Trophoblast cell (in vitro differentiated cells and primary cell): Measurements from ENCODE around the gene TCAF1.
A peak's percentile ranks its signal among the peaks of the same experiment; 100 is the strongest.

ENCODE experiments used
- DNase-seq, 2 donors: peaks; one replicate each; pipeline ENCODE4 v3.0.0-alpha.2; 2016
- H2AFZ ChIP-seq: 2 replicates; pipeline ENCODE4 v1.6.1; 2013; ENCODE audit warnings: low read length, moderate library complexity, mild to moderate bottlenecking; ENCODE audit not compliant: insufficient read depth, poor library complexity
- H2AK5ac ChIP-seq: 2 replicates; pipeline ENCODE4 v1.6.1; 2013; ENCODE audit warnings: mild to moderate bottlenecking, low read length
- H2BK120ac ChIP-seq: 2 replicates; pipeline ENCODE4 v1.6.1; 2013; ENCODE audit warnings: low read length, mild to moderate bottlenecking, moderate library complexity; ENCODE audit not compliant: insufficient read depth, poor library complexity
- H2BK12ac ChIP-seq: 2 replicates; pipeline ENCODE4 v1.6.1; 2013; ENCODE audit warnings: mild to moderate bottlenecking, low read length, moderate library complexity
- H2BK5ac ChIP-seq: 2 replicates; pipeline ENCODE4 v1.6.1; 2013; ENCODE audit warnings: low read length, low read depth, moderate library complexity, mild to moderate bottlenecking; ENCODE audit not compliant: poor library complexity
- H3K14ac ChIP-seq: 2 replicates; pipeline ENCODE4 v1.6.1; 2013; ENCODE audit warnings: mild to moderate bottlenecking, low read length
- H3K18ac ChIP-seq: 2 replicates; pipeline ENCODE4 v1.6.1; 2013; ENCODE audit warnings: mild to moderate bottlenecking, low read length
- H3K23ac ChIP-seq: 2 replicates; pipeline ENCODE4 v1.6.1; 2013; ENCODE audit warnings: low read length
- H3K27ac ChIP-seq: 2 replicates; pipeline ENCODE4 v1.5.1; 2013; ENCODE audit warnings: low read depth, mild to moderate bottlenecking, inconsistent platforms, low read length, moderate library complexity
- H3K27me3 ChIP-seq: 2 replicates; pipeline ENCODE4 v1.6.1; 2013; ENCODE audit warnings: inconsistent platforms, mild to moderate bottlenecking, low read length, moderate library complexity; ENCODE audit not compliant: insufficient read depth
- H3K36me3 ChIP-seq, 2 experiments: 1 replicate in 1 of 2; 2 replicates in 1 of 2; pipeline ENCODE4 v1.6.1; 2013; ENCODE audit warnings: low read length in 2 of 2, mild to moderate bottlenecking in 2 of 2, moderate library complexity in 1 of 2; ENCODE audit not compliant: insufficient read depth in 2 of 2, control insufficient read depth in 1 of 2
- H3K4ac ChIP-seq: 2 replicates; pipeline ENCODE4 v1.6.1; 2013; ENCODE audit warnings: low read depth, mild to moderate bottlenecking, low read length, moderate library complexity
- H3K4me1 ChIP-seq, 2 experiments: 1 replicate in 1 of 2; 2 replicates in 1 of 2; pipeline ENCODE4 v1.6.1; 2013; ENCODE audit warnings: low read length in 2 of 2, mild to moderate bottlenecking in 2 of 2, moderate library complexity in 1 of 2; ENCODE audit not compliant: insufficient read depth in 2 of 2, control insufficient read depth in 1 of 2
- H3K4me2 ChIP-seq: 2 replicates; pipeline ENCODE4 v1.6.1; 2013; ENCODE audit warnings: inconsistent platforms, mild to moderate bottlenecking, low read length, moderate library complexity
- H3K4me3 ChIP-seq: 2 replicates; pipeline ENCODE4 v1.5.1; 2013; ENCODE audit warnings: mild to moderate bottlenecking, low read depth, low read length, inconsistent platforms
- H3K79me1 ChIP-seq: one replicate; pipeline ENCODE4 v1.6.1; 2013; ENCODE audit warnings: low read length
- H3K79me2 ChIP-seq: 2 replicates; pipeline ENCODE4 v1.6.1; 2013; ENCODE audit warnings: low read length, mild to moderate bottlenecking; ENCODE audit not compliant: control insufficient read depth, insufficient read depth, poor library complexity
- H3K9ac ChIP-seq: 2 replicates; pipeline ENCODE4 v1.6.1; 2013; ENCODE audit warnings: mild to moderate bottlenecking, low read length
- H3K9me3 ChIP-seq: 2 replicates; pipeline ENCODE4 v1.6.1; 2013; ENCODE audit warnings: low read depth, mild to moderate bottlenecking, control low read depth, inconsistent platforms, low read length; ENCODE audit not compliant: insufficient read depth
- H4K12ac ChIP-seq: 2 replicates; pipeline ENCODE4 v1.6.1; 2013; ENCODE audit warnings: low read depth, mild to moderate bottlenecking, low read length, moderate library complexity
- H4K8ac ChIP-seq: 2 replicates; pipeline ENCODE4 v1.6.1; 2013; ENCODE audit warnings: low read depth, mild to moderate bottlenecking, low read length, moderate library complexity
- H4K91ac ChIP-seq: one replicate; pipeline ENCODE4 v1.6.1; 2013; ENCODE audit warnings: low read depth, mild to moderate bottlenecking, low read length, moderate library complexity
- WGBS: extraction: QIAGEN DNeasy Blood & Tissue Kit; methylation state at CpG from one replicate; pipeline ENCODE4 v1.1.7; 2013; ENCODE audit warnings: missing lambda C conversion rate; ENCODE audit not compliant: insufficient read length, insufficient coverage; ENCODE audit errors: extremely low coverage; 5-methylcytosine and 5-hydroxymethylcytosine counted together

Gene TCAF1

DNA sequence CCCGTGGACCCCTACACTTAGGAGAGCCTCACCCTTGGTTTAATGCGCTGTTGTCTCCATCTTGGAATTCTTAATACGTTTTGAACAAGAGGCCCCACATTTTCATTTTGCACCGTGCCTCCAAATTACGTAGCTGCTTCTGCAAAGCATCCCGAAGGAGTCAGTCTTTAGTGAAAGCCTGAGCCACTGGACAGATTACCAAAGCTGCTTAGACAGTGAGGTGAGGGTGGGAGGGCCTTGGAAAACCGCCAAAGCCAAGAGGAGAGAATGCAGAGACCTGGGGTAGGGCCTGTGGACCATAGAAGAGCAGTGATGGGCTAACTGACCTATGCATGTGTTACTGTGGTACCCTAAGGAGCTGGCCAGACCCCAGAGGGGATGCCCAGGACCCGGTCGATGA, 4.2 kb upstream of the TCAF1 start:
- H3K4me2 ChIP-seq: no peak overlapping the region
- no peak overlapping the region for H3K23ac ChIP-seq
- peak overlapping the region; percentile 67 for H3K27ac ChIP-seq
- no peak for DNase-seq
- no peaks in the 10 kb centered on the region for H3K27me3 ChIP-seq
- peaks cover 8% of the 10 kb centered on the region for H3K79me2 ChIP-seq
- H3K4me1 ChIP-seq: peaks cover 18 to 23% of the 10 kb centered on the region in 2 experiments
- peak overlapping the region; percentile 64 for H2BK5ac ChIP-seq
- H3K4ac ChIP-seq: peak overlapping the region; percentile 15
- peak overlapping the region; percentile 66 for H3K14ac ChIP-seq
- no peak overlapping the region for H2AFZ ChIP-seq
- no CpG with 5 or more reads among the region's 9 CpGs for WGBS
- H3K9me3 ChIP-seq: no peaks in the 10 kb centered on the region
- peak overlapping the region; percentile 95 for H2BK12ac ChIP-seq
- no peak overlapping the region for H3K18ac ChIP-seq
- H2AK5ac ChIP-seq: peak overlapping the region; percentile 57
- no peak overlapping the region for H3K4me3 ChIP-seq
- no peak overlapping the region for H4K12ac ChIP-seq
- H3K79me1 ChIP-seq: peaks cover 25% of the 10 kb centered on the region
- H2BK120ac ChIP-seq: peak overlapping the region; percentile 80
- peak overlapping the region; percentile 54 for H4K8ac ChIP-seq
- H3K9ac ChIP-seq: no peak overlapping the region
- peak overlapping the region; percentile 72 for H4K91ac ChIP-seq
- H3K36me3 ChIP-seq: no peaks in the 10 kb centered on the region

DNA sequence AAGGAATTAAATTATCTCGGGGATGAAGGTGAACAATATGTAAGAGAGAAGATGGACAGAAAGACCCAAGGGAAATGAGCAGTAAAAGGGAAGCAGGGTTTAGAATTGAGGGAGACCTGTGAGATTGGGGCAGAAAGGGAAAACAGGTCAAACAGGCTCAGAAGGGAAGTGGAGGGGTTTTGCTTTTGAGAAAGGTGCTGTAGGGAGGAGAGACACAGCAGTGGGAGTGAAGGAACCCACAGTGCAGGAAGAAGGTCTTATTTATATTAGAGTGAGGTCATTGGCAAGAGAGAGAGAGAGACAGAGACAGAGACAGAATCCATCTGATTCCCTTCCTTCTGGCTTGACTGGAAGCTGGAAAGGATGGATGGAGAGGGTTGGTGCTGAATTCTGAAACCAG, 3.5 kb upstream of the TCAF1 start:
- H2BK120ac ChIP-seq: peak overlapping the region; percentile 80

DNA sequence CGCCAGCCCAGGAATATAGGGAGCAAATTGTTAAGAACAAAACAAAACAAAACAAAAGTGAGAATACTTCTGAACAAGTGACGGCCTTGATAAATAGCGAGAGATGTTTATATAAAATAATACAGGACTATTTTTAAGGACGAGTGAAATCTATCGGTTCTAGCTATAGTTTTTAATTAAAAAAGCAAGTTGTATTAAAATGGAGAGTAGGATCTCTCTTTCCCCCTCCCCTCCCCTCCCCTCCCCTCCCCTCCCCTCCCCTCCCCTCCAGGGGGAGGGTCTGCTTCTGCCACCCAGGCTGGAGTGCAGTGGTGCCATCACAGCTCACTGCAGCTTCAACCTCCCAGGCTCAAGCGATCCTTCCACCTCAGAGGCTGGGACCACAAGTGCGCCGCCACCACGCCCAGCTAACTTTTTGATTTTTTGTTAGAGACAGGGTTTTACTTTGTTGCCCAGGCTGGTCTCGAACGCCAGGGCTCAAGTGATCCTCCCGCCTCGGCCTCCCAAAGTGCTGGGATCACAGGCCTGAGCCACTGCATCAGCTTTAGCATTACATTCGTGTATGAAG, 440 bp upstream of the TCAF1 start:
- Histone ChIP-seq H2BK5ac (peak overlapping the region; percentile 22), H4K12ac (peak overlapping the region; percentile 63), H3K27ac (no peak overlapping the region), H2BK12ac (peak overlapping the region; percentile 90), H2AK5ac (peak overlapping the region; percentile 67), H4K8ac (peak overlapping the region; percentile 88), H3K9ac (no peak overlapping the region), H3K79me2 (peaks cover 11% of the 10 kb centered on the region), H3K4me3 (no peak overlapping the region), H2BK120ac (peak overlapping the region; percentile 79), H3K4ac (peak overlapping the region; percentile 59), H3K4me1 (peaks cover 18 to 29% of the 10 kb centered on the region in 2 experiments), H4K91ac (peak overlapping the region; percentile 88), H3K36me3 (no peaks in the 10 kb centered on the region), H3K4me2 (no peak overlapping the region), H3K79me1 (peaks cover 25% of the 10 kb centered on the region), H3K14ac (peak overlapping the region; percentile 75), H2AFZ (no peak overlapping the region), H3K18ac (no peak overlapping the region), H3K9me3 (no peaks in the 10 kb centered on the region), H3K27me3 (no peaks in the 10 kb centered on the region), H3K23ac (no peak overlapping the region)
- no CpG with 5 or more reads among the region's 14 CpGs for WGBS
- DNase-seq: no peak

More for the DNA sequence above, 3.5 kb upstream of the TCAF1 start:
- peak overlapping the region; percentile 19 for H2BK5ac ChIP-seq
- peak overlapping the region; percentile 74 for H3K14ac ChIP-seq
- peaks cover 25% of the 10 kb centered on the region for H3K79me1 ChIP-seq
- WGBS: no CpG with 5 or more reads among the region's 1 CpG
- no peak overlapping the region for H3K4ac ChIP-seq
- peak overlapping the region; percentile 34 for H3K4me2 ChIP-seq
- H4K8ac ChIP-seq: no peak overlapping the region
- peaks cover 8% of the 10 kb centered on the region for H3K79me2 ChIP-seq
- peak overlapping the region; percentile 67 for H3K27ac ChIP-seq
- no peak overlapping the region for H3K9ac ChIP-seq
- peak overlapping the region; percentile 72 for H4K91ac ChIP-seq
- no peak overlapping the region for H2AK5ac ChIP-seq
- H3K18ac ChIP-seq: no peak overlapping the region
- peaks cover 18 to 23% of the 10 kb centered on the region in 2 experiments for H3K4me1 ChIP-seq
- H3K23ac ChIP-seq: no peak overlapping the region
- H3K4me3 ChIP-seq: no peak overlapping the region
- H3K36me3 ChIP-seq: no peaks in the 10 kb centered on the region
- DNase-seq: no peak
- H2AFZ ChIP-seq: peak overlapping the region; percentile 8
- no peaks in the 10 kb centered on the region for H3K9me3 ChIP-seq
- H4K12ac ChIP-seq: no peak overlapping the region
- H2BK12ac ChIP-seq: peak overlapping the region; percentile 74
- no peaks in the 10 kb centered on the region for H3K27me3 ChIP-seq

DNA sequence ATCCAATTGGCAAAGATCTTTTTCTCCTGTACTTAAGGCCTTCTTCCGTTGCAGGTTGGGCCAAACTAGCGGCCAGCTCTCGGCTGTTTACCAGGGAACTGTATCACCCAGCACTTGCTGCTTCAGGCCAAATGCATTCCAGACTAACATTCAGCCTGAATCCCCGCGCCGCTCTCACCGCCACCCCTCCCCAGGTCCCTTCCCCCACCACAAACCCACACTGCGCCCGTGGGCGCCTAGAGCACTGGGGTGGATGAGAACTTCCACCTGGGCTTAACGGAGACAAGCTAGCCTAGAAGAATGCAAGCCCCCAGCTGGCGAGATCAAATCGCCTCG, 676 bp downstream of the TCAF1 start:
- Histone ChIP-seq H2BK120ac (peak overlapping the region; percentile 70), H3K9me3 (no peaks in the 10 kb centered on the region), H3K79me1 (peaks cover 24% of the 10 kb centered on the region), H3K36me3 (no peaks in the 10 kb centered on the region), H3K79me2 (peaks cover 11% of the 10 kb centered on the region), H3K4me1 (peaks cover 17 to 28% of the 10 kb centered on the region in 2 experiments), H3K18ac (peak overlapping the region; percentile 99), H3K27ac (peak overlapping the region; percentile 95), H3K4me3 (peak overlapping the region; percentile 90), H2AFZ (peak overlapping the region; percentile 59), H3K4me2 (peak overlapping the region; percentile 64), H2BK5ac (peak overlapping the region; percentile 94), H4K91ac (peak overlapping the region; percentile 91), H3K23ac (no peak overlapping the region), H3K14ac (peak overlapping the region; percentile 99), H3K9ac (peak overlapping the region; percentile 25), H4K8ac (peak overlapping the region; percentile 98), H3K27me3 (no peaks in the 10 kb centered on the region), H2AK5ac (peak overlapping the region; percentile 81), H2BK12ac (no peak overlapping the region), H3K4ac (peak overlapping the region; percentile 89), H4K12ac (peak overlapping the region; percentile 97)
- no CpG with 5 or more reads among the region's 14 CpGs for WGBS
- no peak for DNase-seq
